Panc1 (cell line): Measurements from ENCODE around the gene KIAA1755. TPM values are rescaled to one million over a fixed set of nuclear protein-coding genes. Genes with fewer than 3 reads are reported as not detected.
"Not testable (repeated sequence)": the region's sequence is repeated elsewhere in the genome, so short reads cannot be mapped to it uniquely, and the experiment has no call there.

ENCODE experiments used
- ATAC-seq: fragments of 200-7000 bp; cut with Tn5 transposase; 2 replicates; pipeline ENCODE4 v1.9.1; 2020; ENCODE audit warnings: mild to moderate bottlenecking, moderate library complexity
- BruUV-seq: library from RNA; stranded (reverse); fragments of 400-500 nt; replicated peaks from 2 replicates; lab custom pipeline; 2021; lab: Mats Ljungman, UMichigan
- CTCF ChIA-PET: fragments of 300-600 bp; sonication (Branson Sonifier 250); formaldehyde crosslinking; loops from one replicate; lab custom pipeline; 2022; ENCODE audit warnings: antibody characterized with exemption; lab: Charles Lee
- POLR2A ChIA-PET: fragments of 300-600 bp; sonication (Branson Sonifier 250); formaldehyde crosslinking; loops from one replicate; lab custom pipeline; 2022; ENCODE audit warnings: antibody characterized with exemption; lab: Charles Lee
- DNase-seq: peaks from one replicate; pipeline ENCODE4 v3.0.0-alpha.2; 2010; ENCODE audit warnings: low read depth, low spot score
- H3K27ac ChIP-seq: 2 replicates; pipeline ENCODE4 v1.5.1; 2011; ENCODE audit warnings: mild to moderate bottlenecking, low read length, inconsistent platforms
- H3K27me3 ChIP-seq: fragments of 200-500 bp; sonication (Bioruptor generic); 2 replicates; pipeline ENCODE4 v1.6.0; 2014; ENCODE audit warnings: low read length, inconsistent platforms; ENCODE audit not compliant: control insufficient read depth, insufficient read depth
- H3K36me3 ChIP-seq: fragments of 200-500 bp; sonication (Bioruptor generic); 2 replicates; pipeline ENCODE4 v1.5.1; 2014; ENCODE audit warnings: inconsistent platforms, mild to moderate bottlenecking, low read length, moderate library complexity; ENCODE audit not compliant: control insufficient read depth, insufficient read depth
- H3K4me1 ChIP-seq: 2 replicates; pipeline ENCODE4 v1.5.1; 2011; ENCODE audit warnings: inconsistent platforms, mild to moderate bottlenecking, low read length, moderate library complexity; ENCODE audit not compliant: control insufficient read depth, insufficient read depth
- H3K4me3 ChIP-seq, 2 experiments: 2 replicates each; pipeline ENCODE4 v1.5.1; 2011 to 2012; ENCODE audit warnings: low read depth in 2 of 2, low read length in 2 of 2, mild to moderate bottlenecking in 2 of 2, inconsistent platforms in 1 of 2, moderate library complexity in 1 of 2
- H3K9me3 ChIP-seq: fragments of 200-500 bp; sonication (Bioruptor generic); 2 replicates; pipeline ENCODE4 v1.5.1; 2014; ENCODE audit warnings: low read depth, mild to moderate bottlenecking, inconsistent platforms, low read length, moderate library complexity; ENCODE audit not compliant: control insufficient read depth, insufficient read depth
- POLR2AphosphoS5 ChIP-seq: IDR thresholded peaks from 2 replicates; pipeline ENCODE4 v1.6.1; 2012; ENCODE audit warnings: mild to moderate bottlenecking, low read depth, low read length, moderate library complexity
- SIN3A ChIP-seq: IDR thresholded peaks from 2 replicates; pipeline ENCODE4 v1.6.1; 2012; ENCODE audit warnings: low read depth, mild to moderate bottlenecking, low read length, moderate library complexity, borderline replicate concordance; ENCODE audit not compliant: insufficient read depth
- TCF7L2 ChIP-seq: IDR thresholded peaks from 2 replicates; pipeline ENCODE4 v1.6.1; 2011; ENCODE audit warnings: mild to moderate bottlenecking, low read depth, low read length, inconsistent platforms
- in situ Hi-C: cut with HindIII; loops from 2 replicates; pipeline ENCODE4 v1.10.0; 2016; ENCODE audit warnings: low sequenced_read_pairs, low pct_unique_long_range_greater_than_20kb
- intact Hi-C: fragments of 100-400 bp; cut with micrococcal nuclease; formaldehyde crosslinking; loops from one replicate; pipeline ENCODE4 v1.10.0; 2022; ENCODE audit not compliant: unreplicated experiment
- total RNA-seq: library from RNA; stranded (reverse); gene quantifications from one replicate; pipeline ENCODE4 v1.2.1, GENCODE V29; 2021; ENCODE audit not compliant: unreplicated experiment
- TF ChIP-seq, protein P1 (sequence below), 2 experiments: IDR thresholded peaks; 2 replicates each; pipeline ENCODE4 v1.6.1; 2011 to 2012; ENCODE audit warnings: low read depth in 2 of 2, control low read depth in 1 of 2, low read length in 1 of 2, mild to moderate bottlenecking in 1 of 2, moderate library complexity in 1 of 2; ENCODE audit not compliant: insufficient read depth in 1 of 2
- TF ChIP-seq, protein P2 (sequence below): fragments of 450-650 bp; IDR thresholded peaks from 2 replicates; pipeline ENCODE4 v1.5.1; 2017; ENCODE audit warnings: mild to moderate bottlenecking

KIAA1755 gene
- total RNA-seq, 1 experiment from 2014 or later: 0.08 TPM

DNA sequence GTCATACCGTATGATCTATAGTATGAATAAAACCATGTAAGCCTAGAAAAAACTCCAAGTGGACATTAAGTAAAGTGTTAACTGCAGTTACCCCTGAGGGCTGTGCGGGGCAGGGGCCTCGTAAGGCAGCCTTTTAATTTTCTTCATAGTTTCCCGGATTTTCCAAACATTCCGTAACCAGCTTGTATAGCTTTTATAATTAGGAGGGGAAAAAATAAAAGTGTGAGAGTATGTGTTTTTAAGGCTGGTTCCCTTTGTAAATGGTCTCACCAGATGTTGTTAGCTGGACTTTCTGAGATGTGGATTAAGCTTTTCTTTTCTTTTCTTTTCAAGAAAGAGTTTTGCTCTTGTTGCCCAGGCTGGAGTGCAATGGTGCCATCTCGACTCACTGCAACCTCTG lies 7.0 kb downstream of the KIAA1755 start:
- ChIA-PET CTCF (no interaction called here), POLR2A (no interaction called here)
- Histone ChIP-seq H3K36me3 (no peaks in the 10 kb centered on the region), H3K27ac (no peak overlapping the region), H3K4me1 (no peaks in the 10 kb centered on the region), H3K4me3 (no peak overlapping the region), H3K27me3 (no peaks in the 10 kb centered on the region), H3K9me3 (no peaks in the 10 kb centered on the region)
- ATAC-seq: no peak
- intact Hi-C loops: no loop called here
- in situ Hi-C loops: no loop called here
- no TSS peak for BruUV-seq
- TF ChIP-seq, protein P1, sequence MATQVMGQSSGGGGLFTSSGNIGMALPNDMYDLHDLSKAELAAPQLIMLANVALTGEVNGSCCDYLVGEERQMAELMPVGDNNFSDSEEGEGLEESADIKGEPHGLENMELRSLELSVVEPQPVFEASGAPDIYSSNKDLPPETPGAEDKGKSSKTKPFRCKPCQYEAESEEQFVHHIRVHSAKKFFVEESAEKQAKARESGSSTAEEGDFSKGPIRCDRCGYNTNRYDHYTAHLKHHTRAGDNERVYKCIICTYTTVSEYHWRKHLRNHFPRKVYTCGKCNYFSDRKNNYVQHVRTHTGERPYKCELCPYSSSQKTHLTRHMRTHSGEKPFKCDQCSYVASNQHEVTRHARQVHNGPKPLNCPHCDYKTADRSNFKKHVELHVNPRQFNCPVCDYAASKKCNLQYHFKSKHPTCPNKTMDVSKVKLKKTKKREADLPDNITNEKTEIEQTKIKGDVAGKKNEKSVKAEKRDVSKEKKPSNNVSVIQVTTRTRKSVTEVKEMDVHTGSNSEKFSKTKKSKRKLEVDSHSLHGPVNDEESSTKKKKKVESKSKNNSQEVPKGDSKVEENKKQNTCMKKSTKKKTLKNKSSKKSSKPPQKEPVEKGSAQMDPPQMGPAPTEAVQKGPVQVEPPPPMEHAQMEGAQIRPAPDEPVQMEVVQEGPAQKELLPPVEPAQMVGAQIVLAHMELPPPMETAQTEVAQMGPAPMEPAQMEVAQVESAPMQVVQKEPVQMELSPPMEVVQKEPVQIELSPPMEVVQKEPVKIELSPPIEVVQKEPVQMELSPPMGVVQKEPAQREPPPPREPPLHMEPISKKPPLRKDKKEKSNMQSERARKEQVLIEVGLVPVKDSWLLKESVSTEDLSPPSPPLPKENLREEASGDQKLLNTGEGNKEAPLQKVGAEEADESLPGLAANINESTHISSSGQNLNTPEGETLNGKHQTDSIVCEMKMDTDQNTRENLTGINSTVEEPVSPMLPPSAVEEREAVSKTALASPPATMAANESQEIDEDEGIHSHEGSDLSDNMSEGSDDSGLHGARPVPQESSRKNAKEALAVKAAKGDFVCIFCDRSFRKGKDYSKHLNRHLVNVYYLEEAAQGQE (IDR thresholded peaks at IDR 0.05; ENCODE audit: insufficient read depth in 1 of 2, low read depth in 2 of 2, low read length in 1 of 2): no peak
- no peak for DNase-seq

DNA sequence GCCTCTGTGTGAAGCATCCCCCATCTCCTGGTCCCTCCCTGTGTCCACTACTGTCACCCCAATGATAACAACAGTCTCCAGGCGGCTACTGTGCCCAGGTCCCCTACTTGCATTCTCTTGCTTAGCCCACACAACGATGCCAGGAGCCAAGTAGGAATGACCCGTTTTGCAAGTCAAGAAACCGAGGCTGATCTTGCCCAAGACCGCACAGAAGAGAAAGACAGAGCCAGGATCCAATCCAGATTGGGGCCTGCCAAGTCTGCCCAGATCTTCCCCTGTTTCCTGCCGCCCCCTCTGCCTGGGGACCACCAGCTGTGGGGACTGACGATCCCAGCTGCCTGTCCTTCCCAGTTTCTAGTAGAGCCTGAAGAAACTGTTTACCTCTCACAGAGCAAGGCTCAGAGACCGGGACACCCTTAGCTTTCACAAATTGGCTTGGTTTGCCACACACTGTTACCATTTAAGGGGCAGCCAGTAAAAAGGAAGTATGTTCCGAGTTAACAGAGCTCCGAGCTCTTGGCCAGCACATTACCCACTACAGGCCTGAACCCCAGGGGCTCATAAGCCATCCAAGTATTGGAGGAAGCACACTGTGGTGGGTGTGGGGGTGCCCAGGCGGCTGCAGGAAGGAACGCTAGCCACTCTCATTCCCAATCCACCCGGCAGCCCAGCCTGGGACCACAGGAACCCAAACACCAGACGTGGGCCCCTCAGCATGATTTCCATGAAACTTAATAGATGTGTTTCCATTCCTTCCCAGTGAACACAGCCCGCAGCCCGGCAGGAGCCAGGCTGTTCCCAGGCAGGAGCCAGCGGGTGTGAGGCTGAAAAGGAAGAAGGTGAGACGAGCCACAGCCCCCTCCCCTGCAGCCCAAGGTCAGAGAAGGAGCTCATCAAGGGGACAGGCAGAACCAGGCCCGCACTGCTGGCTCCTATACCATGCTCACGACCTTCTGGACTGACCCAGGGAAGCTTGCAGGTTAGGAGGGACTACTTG lies 7.9 kb downstream of the KIAA1755 start:
- TF ChIP-seq, protein P2, sequence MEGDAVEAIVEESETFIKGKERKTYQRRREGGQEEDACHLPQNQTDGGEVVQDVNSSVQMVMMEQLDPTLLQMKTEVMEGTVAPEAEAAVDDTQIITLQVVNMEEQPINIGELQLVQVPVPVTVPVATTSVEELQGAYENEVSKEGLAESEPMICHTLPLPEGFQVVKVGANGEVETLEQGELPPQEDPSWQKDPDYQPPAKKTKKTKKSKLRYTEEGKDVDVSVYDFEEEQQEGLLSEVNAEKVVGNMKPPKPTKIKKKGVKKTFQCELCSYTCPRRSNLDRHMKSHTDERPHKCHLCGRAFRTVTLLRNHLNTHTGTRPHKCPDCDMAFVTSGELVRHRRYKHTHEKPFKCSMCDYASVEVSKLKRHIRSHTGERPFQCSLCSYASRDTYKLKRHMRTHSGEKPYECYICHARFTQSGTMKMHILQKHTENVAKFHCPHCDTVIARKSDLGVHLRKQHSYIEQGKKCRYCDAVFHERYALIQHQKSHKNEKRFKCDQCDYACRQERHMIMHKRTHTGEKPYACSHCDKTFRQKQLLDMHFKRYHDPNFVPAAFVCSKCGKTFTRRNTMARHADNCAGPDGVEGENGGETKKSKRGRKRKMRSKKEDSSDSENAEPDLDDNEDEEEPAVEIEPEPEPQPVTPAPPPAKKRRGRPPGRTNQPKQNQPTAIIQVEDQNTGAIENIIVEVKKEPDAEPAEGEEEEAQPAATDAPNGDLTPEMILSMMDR: no peak
- TF ChIP-seq, protein P1 (IDR thresholded peaks at IDR 0.05; ENCODE audit: insufficient read depth in 1 of 2, low read depth in 2 of 2, low read length in 1 of 2): no peak
- no peak for TF ChIP-seq POLR2AphosphoS5
- no peak for TF ChIP-seq TCF7L2
- no peak for TF ChIP-seq SIN3A
- Histone ChIP-seq H3K27ac (no peak overlapping the region), H3K36me3 (no peaks in the 10 kb centered on the region), H3K9me3 (no peaks in the 10 kb centered on the region), H3K4me3 (no peak overlapping the region), H3K4me1 (no peaks in the 10 kb centered on the region), H3K27me3 (no peaks in the 10 kb centered on the region)
- CTCF ChIA-PET: no interaction called here
- POLR2A ChIA-PET: no interaction called here
- BruUV-seq: no TSS peak
- in situ Hi-C loops (no loop called here), intact Hi-C loops (no loop called here)
- no peak for ATAC-seq
- no peak for DNase-seq

DNA sequence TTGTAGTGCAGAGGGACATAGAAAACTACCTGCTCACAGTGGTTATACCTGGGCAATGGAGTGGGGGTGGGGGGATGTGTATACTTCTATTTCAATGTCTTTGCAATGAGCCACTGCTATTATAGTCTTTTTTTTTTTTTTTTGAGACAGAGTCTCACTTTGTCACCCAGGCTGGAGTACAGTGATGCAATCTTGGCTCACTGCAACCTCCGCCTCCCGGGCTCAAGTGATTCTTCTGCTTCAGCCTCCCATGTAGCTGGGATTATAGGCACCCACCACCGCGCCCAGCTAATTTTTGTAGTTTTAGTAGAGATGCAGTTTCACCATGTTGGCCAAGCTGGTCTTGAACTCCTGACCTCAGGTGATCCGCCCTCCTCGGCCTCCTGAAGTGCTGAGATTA lies 9.1 kb downstream of the KIAA1755 start:
- H3K27ac ChIP-seq, POLR2A ChIA-PET, H3K36me3 ChIP-seq, H3K9me3 ChIP-seq, H3K4me1 ChIP-seq, DNase-seq, CTCF ChIA-PET, H3K4me3 ChIP-seq, intact Hi-C loops, BruUV-seq, in situ Hi-C loops, H3K27me3 ChIP-seq, ATAC-seq: not testable (repeated sequence)
